B cell (primary cell): ENCODE results near the gene LSS. TPM values are rescaled to one million over a fixed set of nuclear protein-coding genes. Genes with fewer than 3 reads are reported as not detected.

ENCODE experiments used
- ATAC-seq: fragments of 200-7000 bp; cut with Tn5 transposase; one replicate; pipeline ENCODE4 v1.10.0; 2021; ENCODE audit warnings: low read depth, mild to moderate bottlenecking, moderate number of reproducible peaks, moderate library complexity
- CTCF ChIA-PET: fragments of 350-600 bp; sonication (Branson Sonifier 250); formaldehyde crosslinking; loops from one replicate; lab custom pipeline; 2021; ENCODE audit warnings: antibody characterized with exemption, inconsistent platforms; lab: Charles Lee
- POLR2A ChIA-PET: fragments of 350-600 bp; sonication (Branson Sonifier 250); formaldehyde crosslinking; loops from one replicate; lab custom pipeline; 2021; ENCODE audit warnings: antibody characterized with exemption; lab: Charles Lee
- DNase-seq: peaks from one replicate; pipeline ENCODE4 v3.0.0; 2013
- H2AFZ ChIP-seq: 2 replicates; pipeline ENCODE4 v1.6.1; 2012; ENCODE audit warnings: mild to moderate bottlenecking, low read depth, low read length; ENCODE audit not compliant: insufficient read depth, poor library complexity, severe bottlenecking
- H3K27ac ChIP-seq, 2 donors: 1 replicate in 1 of 2; 2 replicates in 1 of 2; pipeline ENCODE4 v1.5.1; 2012 to 2013; ENCODE audit warnings: low read length in 2 of 2, mild to moderate bottlenecking in 2 of 2, moderate library complexity in 1 of 2
- H3K27me3 ChIP-seq, 4 experiments: fragments of 200-600 bp in 1 of 4; sonication (generic) in 1 of 4; replicated peaks in 1 of 4; 1 replicate in 2 of 4; 2 replicates in 2 of 4; pipeline versions ENCODE4 v1.6.1 to v1.7.0; 2013 to 2016; ENCODE audit warnings: low read length in 3 of 4, mild to moderate bottlenecking in 2 of 4, mixed read lengths in 1 of 4, moderate library complexity in 1 of 4; ENCODE audit not compliant: insufficient read depth in 4 of 4, control insufficient read depth in 3 of 4; ENCODE audit errors: control extremely low read depth in 1 of 4
- H3K36me3 ChIP-seq, 2 experiments: replicated peaks in 1 of 2; 1 replicate in 1 of 2; 2 replicates in 1 of 2; pipeline versions ENCODE4 v1.6.1 to v1.7.1; 2013; ENCODE audit warnings: low read length in 1 of 2; ENCODE audit not compliant: insufficient read depth in 2 of 2, control insufficient read depth in 1 of 2; ENCODE audit errors: control extremely low read depth in 1 of 2, extremely low read depth in 1 of 2
- H3K4me1 ChIP-seq, 2 donors: fragments of 200-600 bp in 1 of 2; sonication (generic) in 1 of 2; 1 replicate in 1 of 2; 2 replicates in 1 of 2; pipeline versions ENCODE4 v1.5.1 to v1.6.1; 2013 to 2017; ENCODE audit warnings: low read length in 2 of 2; ENCODE audit not compliant: control insufficient read depth in 2 of 2, insufficient read depth in 2 of 2
- H3K4me2 ChIP-seq: replicated peaks from 2 replicates; pipeline ENCODE3; 2012; ENCODE audit warnings: mild to moderate bottlenecking, low read depth, low read length; ENCODE audit not compliant: poor library complexity, severe bottlenecking
- H3K4me3 ChIP-seq, 5 experiments: fragments of 200-600 bp in 1 of 5; sonication (generic) in 1 of 5; 1 replicate in 3 of 5; 2 replicates in 2 of 5; pipeline versions ENCODE4 v1.5.1 to v1.7.0; 2011 to 2016; ENCODE audit warnings: low read length in 4 of 5, mild to moderate bottlenecking in 4 of 5, low read depth in 2 of 5, control low read depth in 1 of 5, moderate library complexity in 1 of 5; ENCODE audit not compliant: insufficient read depth in 1 of 5; ENCODE audit errors: control extremely low read depth in 1 of 5, extremely low read depth in 1 of 5
- H3K79me2 ChIP-seq: fragments of 200-600 bp; sonication (generic); one replicate; pipeline ENCODE4 v1.6.0; 2016; ENCODE audit warnings: low read length; ENCODE audit not compliant: control insufficient read depth, insufficient read depth
- H3K9ac ChIP-seq: fragments of 200-600 bp; sonication (generic); 2 replicates; pipeline ENCODE4 v1.6.1; 2017; ENCODE audit warnings: mild to moderate bottlenecking, low read length, moderate library complexity
- H3K9me3 ChIP-seq, 3 donors: one replicate each; pipeline versions ENCODE4 v1.6.1 to v1.7.1; 2013; ENCODE audit warnings: low read length in 2 of 3; ENCODE audit not compliant: control insufficient read depth in 2 of 3, insufficient read depth in 1 of 3; ENCODE audit errors: control extremely low read depth in 1 of 3
- H4K20me1 ChIP-seq: 2 replicates; pipeline ENCODE4 v1.6.0; 2012; ENCODE audit warnings: mild to moderate bottlenecking, low read length; ENCODE audit not compliant: insufficient read depth, control insufficient read depth, poor library complexity, severe bottlenecking
- H3K27ac Mint-ChIP-seq: one replicate; pipeline ENCODE4 v1.8.0; 2021; ENCODE audit warnings: mixed read lengths
- H3K27me3 Mint-ChIP-seq: one replicate; pipeline ENCODE4 v1.8.0; 2021; ENCODE audit warnings: mixed read lengths
- H3K4me1 Mint-ChIP-seq: one replicate; pipeline ENCODE4 v1.8.0; 2021; ENCODE audit warnings: mixed read lengths
- H3K4me3 Mint-ChIP-seq: one replicate; pipeline ENCODE4 v1.8.0; 2021; ENCODE audit warnings: mixed read lengths
- H3K9me3 Mint-ChIP-seq: one replicate; pipeline ENCODE4 v1.8.0; 2022; ENCODE audit warnings: mixed read lengths; ENCODE audit not compliant: insufficient read depth
- CTCF ChIP-seq: fragments of 200-600 bp; IDR thresholded peaks from one replicate; pipeline ENCODE4 v1.8.0; 2022; ENCODE audit warnings: antibody characterized with exemption, mild to moderate bottlenecking
- EZH2 ChIP-seq: IDR thresholded peaks from 2 replicates; pipeline ENCODE4 v1.6.1; 2012; ENCODE audit warnings: borderline replicate concordance, low read depth, mild to moderate bottlenecking, moderate library complexity, low read length; ENCODE audit not compliant: insufficient read depth, poor library complexity, severe bottlenecking
- WGBS: methylation state at CpG from one replicate; pipeline ENCODE4 v1.1.5; 2013; ENCODE audit warnings: missing lambda C conversion rate; ENCODE audit not compliant: insufficient coverage; 5-methylcytosine and 5-hydroxymethylcytosine counted together
- intact Hi-C: fragments of 100-400 bp; cut with micrococcal nuclease; formaldehyde crosslinking; loops from one replicate; pipeline ENCODE4 v1.10.0; 2022
- polyA plus RNA-seq: library from polyadenylated mRNA; depleted of rRNA; stranded (reverse); fragments of >200 nt; gene quantifications from 2 replicates; pipeline ENCODE4 v1.2.3, GENCODE V29; 2012
- total RNA-seq, 2 donors: library from RNA; stranded (reverse); fragments of 120-200 nt in 1 of 2; gene quantifications; 1 replicate in 1 of 2; 2 replicates in 1 of 2; pipeline versions ENCODE4 v1.2.3 to v1.2.4, GENCODE V29; 2013 to 2022

The LSS gene
- total and polyA plus RNA-seq, 2 donors (not counting 1 experiment from before 2014, with no cell fraction given): 30.2 to 58.1 TPM

GRCh38 chr21:46268371-46268770 is 39.8 kb upstream of the LSS start:
- CTCF ChIA-PET: interaction anchor here (1.1 kb wide), 1 partner anchor 10 kb away, joined by 3 read pairs; no protein-coding TSS in a partner anchor

DNA sequence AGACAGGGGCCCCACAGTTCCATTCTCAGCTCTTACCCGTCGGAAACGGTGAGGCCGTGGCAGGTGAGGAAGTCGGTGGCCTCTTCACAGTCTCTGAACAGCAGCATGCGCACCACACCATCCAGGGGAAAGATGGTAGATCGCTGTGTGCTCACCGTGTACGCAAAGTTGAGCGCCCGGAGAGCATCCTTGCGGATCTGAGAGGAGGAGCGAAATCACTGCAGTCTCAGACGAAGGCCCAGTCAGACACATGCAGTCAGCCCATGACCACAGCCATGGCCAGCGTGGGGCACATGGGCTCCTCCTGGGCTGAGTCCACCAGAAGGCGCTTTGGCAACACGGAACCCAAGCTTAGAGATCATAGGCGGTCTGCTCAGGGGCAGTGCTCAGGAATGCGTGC is 38.4 kb upstream of the LSS start:
- no peaks in the 10 kb centered on the region for H3K4me1 Mint-ChIP-seq
- peaks cover 3% of the 10 kb centered on the region for H3K79me2 ChIP-seq
- H2AFZ ChIP-seq: no peak overlapping the region
- ChIA-PET CTCF (no interaction called here), POLR2A (no interaction called here)
- H3K4me2 ChIP-seq: no peak overlapping the region
- no peaks in the 10 kb centered on the region for H3K9me3 ChIP-seq
- H3K27me3 ChIP-seq: no peaks in the 10 kb centered on the region
- no peak for ATAC-seq
- no peaks in the 10 kb centered on the region for H3K4me1 ChIP-seq
- peaks cover 18% of the 10 kb centered on the region for H4K20me1 ChIP-seq
- no peak overlapping the region for H3K4me3 ChIP-seq
- TF ChIP-seq EZH2 (no peak), CTCF (no peak)
- no peak overlapping the region for H3K27ac ChIP-seq
- no peak overlapping the region for H3K9ac ChIP-seq
- H3K27ac Mint-ChIP-seq: no peak overlapping the region
- H3K27me3 Mint-ChIP-seq: no peaks in the 10 kb centered on the region
- H3K9me3 Mint-ChIP-seq: no peaks in the 10 kb centered on the region
- intact Hi-C loops: no loop called here
- H3K4me3 Mint-ChIP-seq: no peak overlapping the region
- peaks cover 5 to 77% of the 10 kb centered on the region in 2 experiments for H3K36me3 ChIP-seq
- 98% methylated on average over 17 of the region's 19 CpGs for WGBS
- DNase-seq: no peak

More at GRCh38 chr21:46268371-46268770, 39.8 kb upstream of the LSS start:
- Histone ChIP-seq H3K4me1 (no peaks in the 10 kb centered on the region), H3K9ac (no peak overlapping the region), H3K27me3 (no peaks in the 10 kb centered on the region), H3K4me2 (no peak overlapping the region), H3K79me2 (no peaks in the 10 kb centered on the region), H3K36me3 (peaks cover 12 to 87% of the 10 kb centered on the region in 2 experiments), H2AFZ (no peak overlapping the region), H4K20me1 (peaks cover 13% of the 10 kb centered on the region), H3K9me3 (no peaks in the 10 kb centered on the region), H3K4me3 (no peak overlapping the region), H3K27ac (no peak overlapping the region)
- no peak for ATAC-seq
- DNase-seq: no peak
- no peaks in the 10 kb centered on the region for H3K4me1 Mint-ChIP-seq
- 96% methylated on average over 13 of the region's 13 CpGs for WGBS
- no peak overlapping the region for H3K27ac Mint-ChIP-seq
- no peak for TF ChIP-seq CTCF
- TF ChIP-seq EZH2: no peak
- no peak overlapping the region for H3K4me3 Mint-ChIP-seq
- H3K27me3 Mint-ChIP-seq: no peaks in the 10 kb centered on the region
- no peaks in the 10 kb centered on the region for H3K9me3 Mint-ChIP-seq
- intact Hi-C loops: no loop called here
- POLR2A ChIA-PET: no interaction called here
